Activated CD8-positive, alpha-beta memory T cell treated with anti-CD3 and anti-CD28 coated beads, Interleukin-2, amount 50 U/mL, for 48 hours (primary cell): ENCODE data around the gene FAR1.
"Not testable (repeated sequence)": the region's sequence is repeated elsewhere in the genome, so short reads cannot be mapped to it uniquely, and the experiment has no call there.

Source experiments
- DNase-seq: peaks from one replicate; pipeline ENCODE4 v3.0.0-alpha.2; 2020

Gene FAR1

GRCh38 chr11:13718394-13718793, 49.9 kb downstream of the FAR1 start:
- no peak for DNase-seq

DNA sequence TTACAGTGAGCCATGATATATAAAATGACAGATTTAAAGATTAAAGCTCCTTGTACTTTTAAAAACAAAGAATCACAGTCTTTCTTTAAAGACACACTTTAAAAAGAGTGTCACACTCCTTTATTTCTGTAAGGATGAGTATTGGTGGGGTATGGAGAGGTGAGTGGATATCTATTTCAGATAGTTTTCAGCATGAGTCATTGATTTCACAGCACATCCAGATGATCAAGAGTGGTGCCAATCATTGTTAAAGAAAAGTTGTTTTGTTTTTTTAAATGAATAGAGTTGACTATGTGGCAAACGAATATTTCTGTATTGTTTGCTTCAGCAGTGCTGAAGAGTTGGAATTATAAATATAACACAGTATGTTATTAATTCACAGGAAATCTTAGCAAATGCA, 52.5 kb downstream of the FAR1 start:
- no peak for DNase-seq

- no peak for DNase-seq
Measured at GRCh38 chr11:13721760-13722159, 53.3 kb downstream of the FAR1 start.

- DNase-seq: no peak
Measured at GRCh38 chr11:13726456-13726855, 58.0 kb downstream of the FAR1 start.

GRCh38 chr11:13728076-13728475, 59.6 kb downstream of the FAR1 start:
- no peak for DNase-seq

GRCh38 chr11:13734530-13734929, 66.1 kb downstream of the FAR1 start:
- DNase-seq: no peak

- DNase-seq: no peak
Measured at GRCh38 chr11:13745165-13745564, 76.7 kb downstream of the FAR1 start.

- DNase-seq: not testable (repeated sequence)
Measured at GRCh38 chr11:13753316-13753715, 84.8 kb downstream of the FAR1 start.

GRCh38 chr11:13759050-13759449, 90.6 kb downstream of the FAR1 start:
- no peak for DNase-seq

DNA sequence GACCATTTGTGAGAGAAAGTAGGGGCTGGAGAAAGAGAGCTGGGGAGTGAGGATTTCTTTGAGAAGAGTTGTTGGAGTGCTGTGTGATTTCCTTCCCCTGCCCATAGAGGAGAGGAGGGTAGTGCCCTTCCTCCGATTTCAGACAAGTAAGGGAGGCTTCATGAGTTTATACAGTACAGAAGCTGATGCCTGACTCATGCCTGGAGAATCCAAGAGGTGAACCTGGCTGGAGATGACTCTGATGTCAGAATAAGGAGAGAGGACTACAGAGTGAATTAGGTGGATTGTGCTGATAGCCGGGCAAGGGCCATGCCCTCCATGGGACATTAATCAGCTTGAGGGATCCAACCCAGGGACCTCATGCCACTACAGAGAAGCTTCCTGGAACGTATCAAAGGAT, 91.6 kb downstream of the FAR1 start:
- DNase-seq: no peak

- DNase-seq: no peak
Measured at GRCh38 chr11:13761250-13761649, 92.8 kb downstream of the FAR1 start.

DNA sequence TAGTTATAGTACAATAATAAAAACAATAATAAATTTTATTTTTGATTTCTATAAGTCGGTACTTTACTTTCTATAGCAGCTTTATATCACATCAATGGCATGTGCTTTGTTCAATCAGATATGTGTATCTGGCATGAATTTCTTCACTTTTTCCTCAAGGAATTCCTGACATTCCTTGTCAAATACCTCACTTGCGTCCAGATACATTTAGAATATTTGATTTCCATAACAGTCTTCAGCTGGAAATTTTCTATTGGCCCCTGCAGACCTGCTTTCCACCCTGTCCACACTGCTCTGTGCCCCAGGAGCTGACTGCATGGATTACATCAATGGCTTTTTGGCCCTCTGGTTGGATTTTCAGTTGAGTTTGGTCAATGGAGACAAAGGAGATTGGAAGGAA, 93.2 kb downstream of the FAR1 start:
- DNase-seq: no peak

DNA sequence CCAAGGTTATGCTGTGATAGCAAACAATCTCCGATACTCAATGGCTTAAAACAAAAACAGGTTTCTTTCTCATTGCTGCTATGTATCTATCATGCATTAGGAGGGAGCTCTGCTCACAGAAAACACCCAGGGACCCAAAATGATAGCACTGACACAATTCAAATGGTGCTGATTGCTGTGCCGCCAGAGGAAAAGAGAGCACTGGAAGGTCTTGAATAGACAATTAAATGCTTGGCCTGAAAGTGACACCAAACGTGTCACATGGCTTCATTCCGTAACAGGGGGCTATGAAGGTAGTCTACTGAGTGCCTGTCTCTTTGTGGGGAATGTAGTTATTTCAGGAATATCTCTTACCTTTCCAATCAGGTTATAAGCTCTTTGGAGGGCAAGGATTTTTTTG, 94.2 kb downstream of the FAR1 start:
- DNase-seq: no peak

- no peak for DNase-seq
Measured at GRCh38 chr11:13763341-13763740, 94.9 kb downstream of the FAR1 start.

- DNase-seq: no peak
Measured at GRCh38 chr11:13765886-13766285, 97.4 kb downstream of the FAR1 start.

DNA sequence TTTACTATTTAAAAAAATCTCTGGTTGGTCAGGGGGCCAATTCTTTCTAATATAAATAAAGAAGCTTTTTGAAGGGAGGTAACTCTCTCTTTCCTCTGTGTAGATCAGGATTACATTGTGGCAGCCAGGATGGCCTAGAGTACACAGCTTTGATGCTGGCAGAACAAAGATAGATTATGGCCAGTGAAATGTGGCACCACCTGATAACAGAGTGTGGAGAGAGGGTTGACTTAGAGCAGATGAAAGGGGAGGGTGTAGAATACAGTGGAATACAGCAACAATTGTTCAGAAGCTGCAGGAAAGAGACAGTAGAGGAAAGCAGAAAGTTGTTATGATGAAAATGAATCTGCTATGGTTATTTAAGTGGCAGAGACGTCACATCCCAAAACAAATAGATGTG, 99.0 kb downstream of the FAR1 start:
- no peak for DNase-seq

GRCh38 chr11:13769188-13769587, 100.7 kb downstream of the FAR1 start:
- DNase-seq: no peak

DNA sequence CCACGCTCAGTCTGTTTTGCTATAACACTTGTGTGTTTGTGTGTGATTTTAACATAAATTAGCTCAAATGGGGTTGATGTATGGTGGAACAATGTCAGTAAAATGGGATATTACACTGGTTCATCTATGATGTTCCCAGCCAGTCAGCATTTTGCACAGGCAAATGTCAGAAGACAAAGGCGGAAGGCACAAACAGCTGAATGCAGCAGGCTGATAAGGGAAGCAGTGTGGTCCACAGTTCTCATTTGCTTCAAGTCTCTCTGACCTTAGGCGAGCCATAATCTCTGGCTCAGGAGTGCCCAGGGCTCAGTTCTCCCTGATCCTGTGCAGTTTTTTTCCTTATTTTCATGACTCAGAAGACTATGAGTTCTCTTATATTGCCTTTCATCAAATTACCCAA, 102.7 kb downstream of the FAR1 start:
- no peak for DNase-seq

DNA sequence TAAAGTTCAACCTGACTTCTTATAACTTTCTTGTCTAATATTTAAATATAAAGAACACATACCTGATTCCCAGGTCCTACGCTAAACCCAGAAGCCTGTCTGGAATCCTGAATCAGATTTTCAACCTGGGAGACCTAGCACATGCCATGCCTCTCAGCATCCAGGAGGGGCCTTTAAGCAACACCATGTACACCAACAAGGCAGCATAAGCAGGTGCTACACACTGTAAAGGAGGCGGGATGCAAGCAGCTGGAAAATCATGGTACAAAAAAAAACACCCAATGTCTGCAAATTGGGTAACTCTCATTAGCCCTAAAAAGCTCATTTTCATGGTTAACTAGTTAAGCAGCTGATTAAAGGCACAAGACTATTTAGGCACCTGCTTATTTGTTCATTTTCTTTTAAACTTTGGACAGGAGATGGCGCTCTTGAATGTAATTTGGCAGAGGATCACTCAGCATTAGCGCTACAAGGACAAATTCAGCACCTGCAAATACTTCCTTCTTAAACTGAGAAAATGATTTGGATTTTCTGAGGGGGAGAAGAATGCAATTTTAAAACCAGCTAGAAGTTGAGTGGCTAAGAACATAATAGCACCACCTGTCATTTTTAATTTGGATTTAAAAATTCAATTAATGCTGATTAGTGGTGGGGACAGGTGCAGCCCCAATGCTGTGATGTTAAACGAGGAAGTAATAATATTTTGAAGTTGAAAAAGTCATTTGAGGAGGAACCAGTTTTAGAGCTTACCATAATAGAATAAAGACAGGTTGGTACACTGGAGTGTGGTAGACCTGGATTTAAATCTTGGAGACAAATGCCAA, 104.0 kb downstream of the FAR1 start:
- no peak for DNase-seq

GRCh38 chr11:13775471-13775870, 107.0 kb downstream of the FAR1 start:
- DNase-seq: no peak

DNA sequence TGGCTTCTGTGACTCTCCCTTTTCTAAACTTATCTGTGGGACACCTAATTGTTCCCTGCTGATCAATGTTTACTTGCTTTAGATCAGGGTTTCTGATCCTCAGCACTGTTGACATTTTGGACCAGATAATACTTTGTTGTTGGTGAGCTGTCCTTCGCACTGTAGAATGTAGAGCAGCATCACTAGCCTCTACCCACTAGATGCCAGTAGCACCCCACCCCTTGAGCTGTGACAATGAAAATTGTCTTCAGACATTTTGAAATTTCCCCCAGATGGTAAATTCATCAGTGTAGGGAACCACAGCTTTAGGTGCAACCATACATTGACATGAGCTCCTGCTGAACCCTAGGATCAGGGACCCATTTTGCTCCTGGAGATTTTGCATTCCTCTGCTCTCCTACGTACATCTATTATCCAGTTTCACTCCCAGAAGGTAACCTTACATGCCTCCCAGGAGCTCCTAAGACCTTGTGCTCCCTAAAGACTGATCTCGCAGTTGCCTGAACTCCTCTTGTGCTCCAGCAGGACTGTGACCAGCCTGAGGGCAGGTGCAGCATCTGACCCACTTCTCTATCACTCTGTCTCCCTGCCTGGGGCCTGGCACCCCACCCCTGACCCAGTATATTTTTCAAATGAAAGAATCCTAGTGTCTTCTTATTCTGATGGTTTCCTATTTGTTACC, 107.8 kb downstream of the FAR1 start:
- no peak for DNase-seq

DNA sequence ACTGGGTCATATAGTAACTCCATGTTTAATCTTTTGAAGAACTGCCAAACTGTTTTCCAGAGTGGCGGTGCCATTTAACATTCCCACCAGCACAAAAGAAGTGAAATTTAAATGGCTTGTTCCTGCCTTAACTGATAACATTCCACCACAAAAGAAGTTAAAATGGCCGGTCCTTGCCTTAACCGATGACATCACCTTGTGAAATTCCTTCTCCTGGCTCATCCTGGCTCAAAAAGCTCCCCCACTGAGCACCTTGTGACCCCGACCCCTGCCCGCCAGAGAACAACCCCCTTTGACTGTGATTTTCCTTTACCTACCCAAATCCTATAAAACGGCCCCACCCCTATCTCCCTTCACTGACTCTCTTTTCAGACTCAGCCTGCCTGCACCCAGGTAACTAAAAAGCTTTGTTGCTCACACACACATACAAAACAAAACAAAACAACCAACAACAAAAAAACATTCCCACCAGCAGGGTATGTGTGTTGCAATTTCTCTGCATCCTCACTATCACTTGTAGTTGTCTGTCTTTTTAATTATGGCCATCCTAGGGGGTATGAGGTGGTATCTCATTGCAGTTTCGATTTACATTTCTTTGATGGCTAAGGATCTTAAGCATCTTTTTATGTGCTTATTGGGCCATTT, 109.0 kb downstream of the FAR1 start:
- no peak for DNase-seq

DNA sequence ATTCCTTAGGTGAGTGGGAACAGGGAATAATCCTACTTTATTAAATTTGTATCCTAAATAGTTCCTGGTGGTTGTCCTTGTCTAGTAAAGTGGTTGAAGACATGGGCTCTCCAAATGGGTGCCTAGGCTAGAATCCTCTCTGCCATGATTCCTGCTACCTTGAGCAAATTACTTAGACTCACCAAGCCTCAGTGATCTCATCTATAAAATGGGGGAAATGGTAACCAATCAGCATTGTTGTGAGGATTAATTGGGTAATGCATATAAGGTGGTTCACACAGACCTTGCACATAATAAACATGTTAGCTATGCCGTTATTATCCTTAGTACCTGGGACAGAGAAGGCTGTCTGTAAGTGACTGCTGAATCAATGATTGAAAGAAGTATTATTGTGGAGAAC, 109.9 kb downstream of the FAR1 start:
- DNase-seq: no peak

GRCh38 chr11:13781153-13781552, 112.7 kb downstream of the FAR1 start:
- DNase-seq: no peak
